SJSA1 (cell line): Measurements from ENCODE around the gene ZFP3. TPM values are rescaled to one million over a fixed set of nuclear protein-coding genes. Genes with fewer than 3 reads are reported as not detected.
"Not testable (repeated sequence)": the region's sequence is repeated elsewhere in the genome, so short reads cannot be mapped to it uniquely, and the experiment has no call there.

Experiments used
- DNase-seq, 2 experiments: peaks; one replicate each; pipeline ENCODE4 v3.0.0-alpha.2; 2015 to 2020; ENCODE audit warnings: low spot score in 2 of 2, low read depth in 1 of 2
- H3K27ac ChIP-seq: fragments of 250-450 bp; sonication (Bioruptor Pico); 2 replicates; pipeline ENCODE4 v1.5.1; 2020; ENCODE audit warnings: mild to moderate bottlenecking, moderate library complexity
- H3K27me3 ChIP-seq: fragments of 250-450 bp; sonication (Bioruptor Pico); replicated peaks from 2 replicates; pipeline ENCODE4 v1.5.1; 2020; ENCODE audit warnings: mild to moderate bottlenecking, moderate library complexity
- H3K36me3 ChIP-seq: fragments of 250-450 bp; sonication (Bioruptor Pico); 2 replicates; pipeline ENCODE4 v1.5.1; 2020; ENCODE audit warnings: mild to moderate bottlenecking
- H3K4me1 ChIP-seq: fragments of 250-450 bp; sonication (Bioruptor Pico); replicated peaks from 2 replicates; pipeline ENCODE4 v1.6.1; 2021; ENCODE audit warnings: mild to moderate bottlenecking
- H3K4me3 ChIP-seq: fragments of 250-450 bp; sonication (Bioruptor Pico); 2 replicates; pipeline ENCODE4 v1.5.1; 2020; ENCODE audit warnings: mild to moderate bottlenecking
- H3K9me3 ChIP-seq: fragments of 250-450 bp; sonication (Bioruptor Pico); replicated peaks from 2 replicates; pipeline ENCODE4 v1.5.1; 2020; ENCODE audit warnings: mild to moderate bottlenecking
- total RNA-seq: library from RNA; depleted of rRNA; stranded (reverse); fragments of >200 nt; shearing (Covaris generic); gene quantifications from 2 replicates; pipeline ENCODE4 v1.2.3, GENCODE V29; 2014

The ZFP3 gene
- total RNA-seq, 1 experiment from 2014 or later = 0.18 TPM

DNA sequence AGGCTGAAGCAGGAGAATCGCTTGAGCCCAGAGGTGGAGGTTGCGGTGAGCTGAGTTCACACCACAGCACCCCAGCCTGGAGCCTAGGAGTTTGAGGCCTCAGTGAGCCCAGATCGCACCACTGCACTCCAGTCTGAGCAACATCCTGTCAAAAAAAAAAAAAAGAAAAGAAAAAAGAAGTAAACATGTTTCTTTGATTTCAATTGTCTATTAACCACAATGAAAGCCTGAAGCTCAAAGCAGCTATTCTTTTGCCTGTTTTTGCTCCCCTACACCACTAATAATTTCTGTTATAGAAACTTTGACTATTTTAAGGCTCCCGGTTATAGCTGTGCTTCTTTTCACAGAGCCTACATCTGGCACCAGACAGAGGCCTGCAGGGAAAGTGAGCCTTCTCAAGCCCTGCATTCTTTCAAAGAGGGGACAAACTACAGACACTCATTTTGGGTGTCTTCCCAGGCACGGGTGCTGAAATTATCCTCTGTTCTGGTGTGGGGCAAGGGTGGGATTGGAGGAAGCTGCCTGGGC lies 28.9 kb upstream of the ZFP3 start:
- DNase-seq = no peak
- H3K4me3 ChIP-seq = no peak overlapping the region
- no peak overlapping the region for H3K27ac ChIP-seq
- no peaks in the 10 kb centered on the region for H3K36me3 ChIP-seq
- no peaks in the 10 kb centered on the region for H3K9me3 ChIP-seq
- no peaks in the 10 kb centered on the region for H3K27me3 ChIP-seq
- H3K4me1 ChIP-seq = no peaks in the 10 kb centered on the region

DNA sequence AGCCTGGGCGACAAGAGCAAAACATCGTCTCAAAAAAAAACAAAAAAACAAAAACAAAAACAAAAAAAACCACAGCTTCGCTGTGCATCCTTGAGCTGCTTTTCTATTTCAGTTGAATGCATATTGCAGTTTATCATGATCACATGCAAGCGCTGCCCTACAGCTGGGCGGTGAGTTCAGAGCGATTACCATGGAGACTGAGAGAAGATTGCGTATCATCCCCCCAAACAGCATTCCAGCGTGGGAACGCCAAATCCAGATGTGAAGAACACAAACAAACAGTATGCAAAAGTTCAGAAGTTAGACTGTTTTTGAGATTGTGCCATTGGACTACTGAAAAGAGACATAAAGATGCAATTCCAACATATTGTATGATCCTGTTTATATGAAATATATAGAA lies 28.0 kb upstream of the ZFP3 start:
- Histone ChIP-seq H3K36me3 (no peaks in the 10 kb centered on the region), H3K9me3 (no peaks in the 10 kb centered on the region)
- no peak for DNase-seq

DNA sequence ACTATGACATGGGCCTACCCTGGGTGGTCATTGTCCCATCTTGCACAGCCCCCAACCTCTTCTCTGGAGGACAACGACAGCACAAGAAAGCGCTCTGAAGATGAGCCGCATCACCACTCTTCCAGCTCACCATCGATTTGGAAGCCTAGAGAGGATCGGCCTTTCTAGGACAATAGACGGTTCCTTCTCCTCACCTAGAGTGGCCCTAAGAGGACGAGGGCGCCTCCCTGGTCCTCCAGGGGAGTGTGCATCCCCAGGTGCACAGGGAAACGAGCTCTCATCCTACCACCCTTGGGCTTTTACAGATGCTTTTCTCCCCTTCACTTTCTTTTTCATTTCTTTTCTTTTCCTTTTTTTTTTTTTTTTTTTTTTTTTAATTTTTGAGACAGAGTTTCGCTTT lies 22.7 kb upstream of the ZFP3 start:
- Histone ChIP-seq H3K27me3 (no peaks in the 10 kb centered on the region), H3K27ac (no peak overlapping the region), H3K36me3 (no peaks in the 10 kb centered on the region), H3K4me1 (no peaks in the 10 kb centered on the region), H3K9me3 (no peaks in the 10 kb centered on the region), H3K4me3 (no peak overlapping the region)
- DNase-seq = no peak

More for the DNA sequence above, 28.0 kb upstream of the ZFP3 start:
- Histone ChIP-seq H3K4me1 (no peaks in the 10 kb centered on the region), H3K27me3 (no peaks in the 10 kb centered on the region), H3K4me3 (no peak overlapping the region), H3K27ac (no peak overlapping the region)

DNA sequence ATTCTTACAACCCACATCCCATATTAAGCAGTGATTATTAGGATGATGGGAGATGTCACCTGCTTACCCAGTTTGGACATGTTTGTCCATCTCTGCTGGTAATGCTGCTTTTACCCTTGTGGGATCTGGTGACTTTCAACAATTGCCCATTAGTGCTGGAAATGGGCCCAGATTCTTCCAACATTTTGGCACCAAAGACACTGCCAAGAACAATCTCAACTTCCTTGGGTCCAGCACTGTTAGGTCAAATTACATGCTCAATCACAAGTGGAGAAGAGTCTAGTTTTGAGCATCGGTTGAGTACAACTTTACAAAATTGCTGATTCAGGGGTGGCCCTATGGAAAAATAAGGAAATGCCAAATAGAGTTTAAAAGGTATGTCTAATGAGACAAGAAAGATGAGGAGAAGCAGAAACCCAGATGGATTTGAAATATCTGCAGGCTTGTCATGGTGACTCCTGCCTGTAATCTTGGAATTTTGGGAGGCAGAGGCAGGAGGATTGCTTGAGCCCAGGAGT lies 13.0 kb upstream of the ZFP3 start:
- H3K27ac ChIP-seq = no peak overlapping the region
- no peaks in the 10 kb centered on the region for H3K9me3 ChIP-seq
- DNase-seq = no peak
- H3K4me1 ChIP-seq = no peaks in the 10 kb centered on the region
- no peak overlapping the region for H3K4me3 ChIP-seq
- peaks cover 4% of the 10 kb centered on the region; the same call in 1 of the 2 replicates for H3K27me3 ChIP-seq
- no peaks in the 10 kb centered on the region for H3K36me3 ChIP-seq

DNA sequence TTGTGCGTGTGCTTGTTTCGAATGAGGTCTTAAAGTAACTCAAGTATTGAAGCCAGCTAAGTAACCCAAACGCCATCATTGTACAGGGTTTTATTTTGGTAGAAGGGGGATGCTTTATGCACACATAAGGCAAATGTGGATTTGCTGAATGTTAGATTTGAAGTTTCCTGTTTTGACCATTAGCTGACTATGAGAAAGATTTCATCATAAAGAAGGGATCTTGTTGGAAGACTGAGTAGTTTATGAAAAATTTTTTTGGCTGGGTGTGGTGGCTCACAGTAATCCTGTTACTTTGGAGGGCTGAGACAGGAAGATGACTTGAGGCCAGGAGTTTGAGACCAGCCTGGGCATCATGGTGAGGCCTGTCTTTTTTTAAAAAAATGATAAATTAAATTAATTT lies 10.0 kb upstream of the ZFP3 start:
- Histone ChIP-seq H3K9me3 (no peaks in the 10 kb centered on the region), H3K27ac (no peak overlapping the region), H3K27me3 (no peaks in the 10 kb centered on the region; the same call in 1 of the 2 replicates), H3K4me1 (no peaks in the 10 kb centered on the region), H3K36me3 (no peaks in the 10 kb centered on the region), H3K4me3 (no peak overlapping the region)
- DNase-seq = no peak

DNA sequence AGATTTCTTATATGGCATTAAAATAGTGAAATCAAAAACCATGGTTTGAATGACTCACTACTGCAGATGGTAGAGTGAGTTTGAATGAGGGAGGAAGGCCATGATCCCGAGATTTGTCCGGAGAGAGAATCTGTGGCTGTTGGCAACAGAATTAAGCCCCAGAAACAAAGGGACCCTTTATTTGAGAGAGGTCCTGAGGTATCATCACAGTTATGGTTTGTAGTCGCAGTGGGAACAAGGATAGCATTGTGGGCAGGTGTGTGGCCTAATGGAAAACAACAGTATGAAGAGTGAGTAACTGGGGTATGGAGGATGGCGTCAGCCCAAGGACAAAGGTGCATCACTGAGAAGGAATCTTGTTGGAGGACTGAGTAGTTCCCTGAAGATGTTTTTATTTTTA lies 8.5 kb upstream of the ZFP3 start:
- Histone ChIP-seq H3K4me3 (no peak overlapping the region), H3K9me3 (no peaks in the 10 kb centered on the region), H3K27ac (no peak overlapping the region), H3K36me3 (no peaks in the 10 kb centered on the region), H3K4me1 (no peaks in the 10 kb centered on the region), H3K27me3 (no peaks in the 10 kb centered on the region; the same call in 1 of the 2 replicates)
- DNase-seq = no peak

DNA sequence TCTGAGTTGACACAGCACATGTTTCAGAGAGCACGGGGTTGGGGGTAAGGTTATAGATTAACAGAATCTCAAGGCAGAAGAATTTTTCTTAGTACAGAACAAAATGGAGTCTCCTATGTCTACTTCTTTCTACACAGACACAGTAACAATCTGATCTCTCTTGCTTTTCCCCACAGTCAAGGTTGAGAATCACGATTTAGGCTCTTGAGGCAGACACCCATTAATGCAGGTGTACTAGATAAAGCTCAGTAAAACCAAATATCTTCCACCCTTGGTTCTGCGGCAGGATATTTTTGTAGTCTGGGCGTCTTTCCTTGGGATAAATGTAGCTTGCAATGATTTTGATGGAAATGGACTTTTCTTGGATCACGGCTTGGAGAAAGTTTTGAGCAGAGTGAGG lies 2.8 kb upstream of the ZFP3 start:
- H3K36me3 ChIP-seq, H3K4me1 ChIP-seq, H3K4me3 ChIP-seq, H3K27ac ChIP-seq, DNase-seq, H3K27me3 ChIP-seq: not testable (repeated sequence)
- peaks cover 10% of the 10 kb centered on the region for H3K9me3 ChIP-seq

DNA sequence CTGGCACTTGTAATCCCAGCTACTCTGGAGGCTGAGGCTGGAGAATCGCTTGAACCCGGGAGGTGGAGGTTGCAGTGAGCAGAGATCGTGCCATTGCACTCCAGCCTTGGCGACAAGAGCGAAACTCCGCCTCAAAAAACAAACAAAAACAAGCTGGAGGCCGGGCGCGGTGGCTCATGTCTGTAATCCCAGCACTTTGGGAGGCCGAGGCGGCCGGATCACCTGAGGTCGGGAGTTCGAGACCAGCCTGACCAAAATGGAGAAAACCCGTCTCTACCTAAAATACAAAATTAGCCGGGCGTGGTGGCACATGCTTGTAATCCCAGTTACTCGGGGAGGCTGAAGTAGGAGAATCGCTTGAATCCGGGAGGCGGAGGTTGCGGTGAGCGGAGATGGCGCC lies 992 bp upstream of the ZFP3 start:
- DNase-seq, H3K27me3 ChIP-seq, H3K27ac ChIP-seq, H3K4me3 ChIP-seq, H3K4me1 ChIP-seq, H3K36me3 ChIP-seq: not testable (repeated sequence)
- H3K9me3 ChIP-seq = peaks cover 10% of the 10 kb centered on the region

DNA sequence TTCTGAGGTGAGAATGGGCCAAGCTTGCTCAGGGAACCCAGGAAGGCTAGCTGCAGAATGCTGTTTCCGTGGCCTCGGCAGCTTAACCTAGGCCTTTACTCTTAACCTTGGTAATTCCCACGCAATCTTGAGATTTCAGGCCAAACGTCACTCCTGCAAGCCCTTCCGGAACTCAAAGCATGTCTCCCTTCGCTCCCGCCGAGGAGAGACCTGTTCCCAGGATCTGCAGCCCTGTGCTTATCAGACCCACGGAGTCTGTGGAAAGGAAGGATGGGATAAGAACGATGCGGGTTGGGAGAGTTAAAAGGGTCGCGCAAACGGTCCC lies 524 bp upstream of the ZFP3 start:
- H3K4me1 ChIP-seq = no peaks in the 10 kb centered on the region
- no peak for DNase-seq
- peaks cover 10% of the 10 kb centered on the region for H3K9me3 ChIP-seq
- no peak overlapping the region for H3K27ac ChIP-seq
- H3K27me3 ChIP-seq = peaks cover 7% of the 10 kb centered on the region; the same call in 1 of the 2 replicates
- no peaks in the 10 kb centered on the region for H3K36me3 ChIP-seq
- peak overlapping the region; percentile 39 for H3K4me3 ChIP-seq

DNA sequence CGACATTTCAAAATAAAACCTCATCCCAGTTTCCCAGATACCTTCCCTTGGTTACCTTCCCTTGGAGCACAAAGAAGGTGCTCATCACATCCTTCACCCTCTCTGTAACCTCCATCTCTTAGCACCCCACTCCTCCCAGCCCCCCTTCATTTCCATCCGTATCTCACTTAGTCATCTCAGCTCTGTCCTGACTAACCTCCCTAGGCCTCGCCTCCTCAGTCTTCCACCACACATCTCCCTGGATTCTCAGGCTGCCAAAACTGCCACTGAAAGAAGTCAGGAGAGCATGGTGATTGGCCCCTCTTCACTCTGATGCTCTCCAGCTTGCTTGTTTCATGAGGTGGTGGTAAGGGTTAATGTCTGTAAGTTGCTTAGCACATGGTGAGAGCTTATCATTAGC lies 2.3 kb downstream of the ZFP3 start:
- peaks cover 10% of the 10 kb centered on the region for H3K9me3 ChIP-seq
- no peaks in the 10 kb centered on the region for H3K4me1 ChIP-seq
- H3K27ac ChIP-seq = no peak overlapping the region
- H3K27me3 ChIP-seq = peaks cover 7% of the 10 kb centered on the region; the same call in 1 of the 2 replicates
- no peak for DNase-seq
- H3K4me3 ChIP-seq = no peak overlapping the region
- H3K36me3 ChIP-seq = no peaks in the 10 kb centered on the region

DNA sequence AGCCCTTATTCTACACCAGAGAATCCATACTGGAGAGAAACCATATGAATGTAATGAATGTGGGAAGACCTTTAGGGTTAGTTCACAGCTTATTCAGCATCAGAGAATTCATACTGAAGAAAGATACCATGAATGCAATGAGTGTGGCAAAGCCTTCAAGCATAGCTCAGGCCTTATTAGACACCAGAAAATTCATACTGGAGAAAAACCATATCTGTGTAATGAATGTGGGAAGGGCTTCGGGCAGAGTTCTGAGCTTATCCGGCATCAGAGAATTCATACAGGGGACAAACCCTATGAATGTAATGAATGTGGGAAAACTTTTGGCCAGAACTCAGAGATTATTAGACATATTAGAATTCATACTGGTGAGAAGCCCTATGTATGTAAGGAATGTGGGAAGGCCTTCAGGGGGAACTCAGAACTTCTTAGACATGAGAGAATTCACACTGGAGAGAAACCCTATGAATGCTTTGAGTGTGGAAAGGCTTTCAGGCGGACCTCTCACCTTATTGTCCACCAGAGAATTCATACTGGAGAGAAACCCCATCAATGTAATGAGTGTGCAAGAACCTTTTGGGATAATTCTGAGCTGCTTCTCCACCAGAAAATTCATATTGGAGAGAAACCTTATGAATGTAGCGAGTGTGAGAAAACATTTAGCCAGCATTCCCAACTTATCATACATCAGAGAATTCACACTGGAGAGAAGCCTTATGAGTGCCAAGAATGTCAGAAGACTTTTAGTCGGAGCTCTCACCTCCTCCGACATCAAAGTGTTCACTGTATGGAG lies 14.1 kb downstream of the ZFP3 start:
- H3K9me3 ChIP-seq = peaks cover 37% of the 10 kb centered on the region
- no peak overlapping the region for H3K27ac ChIP-seq
- H3K27me3 ChIP-seq = no peaks in the 10 kb centered on the region; the same call in 1 of the 2 replicates
- no peak overlapping the region for H3K4me3 ChIP-seq
- no peak for DNase-seq
- no peaks in the 10 kb centered on the region for H3K4me1 ChIP-seq
- no peaks in the 10 kb centered on the region for H3K36me3 ChIP-seq

DNA sequence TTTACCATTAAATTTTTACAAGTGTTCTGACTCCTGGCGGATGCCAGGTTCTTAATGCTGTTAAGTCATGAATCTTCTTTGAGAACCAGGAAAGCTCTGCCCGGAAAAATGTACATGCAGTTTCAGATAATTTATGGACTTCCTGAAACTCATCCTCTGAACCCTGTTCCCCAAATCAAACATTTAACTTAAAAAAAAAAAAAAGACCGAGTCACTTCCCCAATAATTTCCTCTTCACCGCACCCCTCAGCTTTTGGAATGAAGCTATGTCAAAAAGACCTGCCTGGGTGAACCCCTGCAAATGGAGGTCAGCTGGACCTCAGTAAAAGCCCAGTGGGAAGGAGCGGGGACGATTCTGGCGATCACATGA lies 18.4 kb downstream of the ZFP3 start:
- H3K9me3 ChIP-seq = peaks cover 32% of the 10 kb centered on the region

DNA sequence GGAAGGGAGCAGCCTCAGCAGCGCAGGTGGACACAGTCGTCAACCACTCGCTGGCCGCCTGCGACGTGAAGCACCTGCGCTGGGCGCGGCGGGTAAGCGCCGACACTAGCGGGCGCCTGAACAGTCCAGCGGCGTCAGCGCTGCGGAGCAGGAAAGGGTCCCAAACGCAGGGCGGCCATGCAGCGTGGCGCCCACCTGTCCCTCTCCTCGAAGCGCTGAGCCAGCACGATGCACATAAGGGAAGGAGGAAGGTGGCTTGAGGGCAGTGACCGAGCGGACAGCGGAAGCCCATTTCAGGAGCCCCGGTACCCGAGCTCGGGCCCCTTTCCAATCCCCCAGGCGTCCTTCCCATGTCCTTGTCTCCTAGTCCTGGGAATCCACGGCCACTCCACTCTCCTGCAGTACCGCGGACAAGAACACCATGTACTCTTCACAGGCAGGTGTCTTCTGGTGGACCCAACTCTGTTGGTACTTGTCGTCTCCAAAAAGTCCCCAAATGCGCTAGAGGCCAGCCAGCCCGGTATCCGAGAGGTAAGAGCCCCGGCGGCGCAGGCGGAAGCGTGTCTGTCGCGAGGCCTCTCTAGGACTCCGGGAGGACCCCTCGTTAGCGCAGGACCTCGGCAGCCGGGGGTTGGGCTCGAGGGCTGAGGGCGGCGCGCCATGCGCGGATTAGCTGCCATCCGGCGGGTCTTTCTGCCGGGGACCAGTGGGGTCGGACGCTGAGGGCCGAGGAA lies 19.0 kb downstream of the ZFP3 start:
- no peaks in the 10 kb centered on the region for H3K36me3 ChIP-seq
- H3K27me3 ChIP-seq = no peaks in the 10 kb centered on the region; the same call in 1 of the 2 replicates
- no peak overlapping the region for H3K27ac ChIP-seq
- H3K4me1 ChIP-seq = no peaks in the 10 kb centered on the region
- no peak overlapping the region for H3K4me3 ChIP-seq
- no peak for DNase-seq
- peaks cover 28% of the 10 kb centered on the region for H3K9me3 ChIP-seq

More for the DNA sequence above, 18.4 kb downstream of the ZFP3 start:
- H3K4me3 ChIP-seq = no peak overlapping the region
- H3K27ac ChIP-seq = no peak overlapping the region
- H3K27me3 ChIP-seq = no peaks in the 10 kb centered on the region; the same call in 1 of the 2 replicates
- H3K4me1 ChIP-seq = no peaks in the 10 kb centered on the region
- no peaks in the 10 kb centered on the region for H3K36me3 ChIP-seq
- no peak for DNase-seq

DNA sequence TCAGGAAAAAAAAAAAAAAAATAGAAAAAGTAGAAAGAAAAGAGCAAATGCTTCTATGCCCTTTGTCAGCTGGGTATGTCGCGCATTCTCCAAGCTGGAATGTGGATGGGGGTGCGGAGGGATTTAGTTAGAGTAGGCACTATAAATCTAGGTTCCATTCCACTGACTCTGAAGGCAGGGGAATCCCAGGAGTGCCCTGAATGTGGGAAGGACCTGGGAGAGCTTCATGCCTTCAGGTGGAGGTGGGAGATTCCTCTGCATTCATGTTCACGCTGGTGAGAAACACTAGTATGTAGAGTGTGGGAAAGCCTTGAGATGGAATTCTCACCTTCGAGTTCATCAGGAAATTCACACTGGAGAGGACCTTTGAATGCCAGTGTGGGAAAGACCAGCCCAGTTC lies 21.0 kb downstream of the ZFP3 start:
- Histone ChIP-seq H3K4me3 (no peak overlapping the region), H3K36me3 (no peaks in the 10 kb centered on the region), H3K27ac (no peak overlapping the region), H3K9me3 (peaks cover 21% of the 10 kb centered on the region), H3K4me1 (no peaks in the 10 kb centered on the region), H3K27me3 (no peaks in the 10 kb centered on the region; the same call in 1 of the 2 replicates)
- DNase-seq = no peak
